ENCODE measurements around the gene RETREG3. TPM values are rescaled to one million over a fixed set of nuclear protein-coding genes. Genes with fewer than 3 reads are reported as not detected.

The RETREG3 gene
- total and polyA plus RNA-seq, 2 donors (not counting 1 experiment from before 2014, with no cell fraction given): 44.1 to 108 TPM

- H3K4me3 ChIP-seq (ENCODE audit: control extremely low read depth in 1 of 5, extremely low read depth in 1 of 5, insufficient read depth in 1 of 5, low read depth in 2 of 5, low read length in 4 of 5): peak overlapping the region; percentile 51 to 67 (median 54)
- Mint-ChIP-seq H3K4me3 (peak overlapping the region; percentile 93), H3K4me1 (peaks cover 42% of the 10 kb centered on the region), H3K9me3 (ENCODE audit: insufficient read depth) (no peaks in the 10 kb centered on the region), H3K27ac (peak overlapping the region; percentile 90), H3K27me3 (no peaks in the 10 kb centered on the region)
- peak overlapping the region; percentile 57 for H3K9ac ChIP-seq (ENCODE audit: low read length)
- peak overlapping the region; percentile 63 for H3K4me2 ChIP-seq (replicated peaks; ENCODE audit: low read depth, low read length, poor library complexity, severe bottlenecking)
- peaks cover 8% of the 10 kb centered on the region for H3K79me2 ChIP-seq (ENCODE audit: control insufficient read depth, insufficient read depth, low read length)
- no peak overlapping the region for H3K27ac ChIP-seq (ENCODE audit: low read length in 2 of 2)
- DNase-seq (peak; percentile 80), ATAC-seq (ENCODE audit: low read depth) (peak; percentile 28)
- no peaks in the 10 kb centered on the region for H3K27me3 ChIP-seq (replicated peaks in 1 of 4; ENCODE audit: control extremely low read depth in 1 of 4, control insufficient read depth in 3 of 4, insufficient read depth in 4 of 4, low read length in 3 of 4)
- H3K36me3 ChIP-seq (replicated peaks in 1 of 2; ENCODE audit: control extremely low read depth in 1 of 2, control insufficient read depth in 1 of 2, extremely low read depth in 1 of 2, insufficient read depth in 2 of 2, low read length in 1 of 2): no peaks in the 10 kb centered on the region
- ChIA-PET CTCF (interaction anchor here (0.6 to 2.1 kb wide), 9 partner anchors 12 to 685 kb away, joined by 3 to 9 read pairs (median 3); partner anchors contain the start of gene PSMC3IP), POLR2A (interaction anchor here (0.6 to 1.4 kb wide), 5 partner anchors 17 to 842 kb away, joined by 3 to 14 read pairs (median 4); partner anchors contain the start of gene ACLY)
- intact Hi-C loops (cut with micrococcal nuclease): loop anchor here (1.0 kb wide), 1 partner anchor 17 kb away; no protein-coding TSS in a partner anchor
- H3K4me1 ChIP-seq (ENCODE audit: control insufficient read depth in 2 of 2, insufficient read depth in 2 of 2, low read length in 2 of 2): peaks cover 33 to 49% of the 10 kb centered on the region in 2 donors
- no peak for TF ChIP-seq EZH2 (IDR thresholded peaks at IDR 0.05; ENCODE audit: borderline replicate concordance, insufficient read depth, low read depth, low read length, poor library complexity, severe bottlenecking)
- no peak for TF ChIP-seq CTCF (IDR thresholded peaks at IDR 0.05)
- H3K9me3 ChIP-seq (ENCODE audit: control extremely low read depth in 1 of 3, control insufficient read depth in 2 of 3, insufficient read depth in 1 of 3, low read length in 2 of 3): no peaks in the 10 kb centered on the region
- peak overlapping the region; percentile 69 for H2AFZ ChIP-seq (ENCODE audit: insufficient read depth, low read depth, low read length, poor library complexity, severe bottlenecking)
- H4K20me1 ChIP-seq (ENCODE audit: control insufficient read depth, insufficient read depth, low read length, poor library complexity, severe bottlenecking): peaks cover under 1% of the 10 kb centered on the region
- WGBS (ENCODE audit: insufficient coverage): 13% methylated on average over 59 of the region's 60 CpGs
Observed at GRCh38 chr17:42531455-42532354, 77.5 kb downstream of the RETREG3 start.

Data from B cell (primary cell).